PC-3 (cell line): ENCODE data around the gene TEAD3.

Experiments used
- CTCF ChIP-seq: fragments of 300-600 bp; sonication (generic); conservative IDR thresholded peaks from 2 replicates; pipeline ENCODE4 v1.5.1; 2017; ENCODE audit warnings: antibody characterized with exemption, low read depth, mild to moderate bottlenecking, low read length
- EZH2 ChIP-seq: fragments of 300-600 bp; sonication (generic); IDR thresholded peaks from one replicate; pipeline ENCODE4 v1.6.1; 2017; ENCODE audit warnings: antibody characterized with exemption, mild to moderate bottlenecking, low read length; ENCODE audit not compliant: unreplicated experiment
- EZH2phosphoT487 ChIP-seq: fragments of 300-600 bp; sonication (generic); IDR thresholded peaks from 2 replicates; pipeline ENCODE4 v1.6.1; 2018; ENCODE audit warnings: mild to moderate bottlenecking, antibody characterized with exemption, low read length, borderline replicate concordance

GRCh38 chr6:35436071-35436857 is 60.6 kb downstream of the TEAD3 start:
- TF ChIP-seq CTCF (no peak), EZH2 (no peak), EZH2phosphoT487 (no peak)
